SK-N-SH (cell line): ENCODE results near the gene HLA-DQA1. TPM values are rescaled to one million over a fixed set of nuclear protein-coding genes. Genes with fewer than 3 reads are reported as not detected.

Experiments
- CTCF ChIA-PET: fragments of 300-600, 350-600 bp; formaldehyde crosslinking; extraction: SDS; loops from one replicate; lab custom pipeline; 2021; lab: Yijun Ruan, JAX
- POLR2A ChIA-PET: fragments of 350-600 bp; sonication (Branson Sonifier 250); formaldehyde crosslinking; extraction: SDS; loops from one replicate; lab custom pipeline; 2020; ENCODE audit warnings: antibody characterized with exemption, inconsistent platforms; lab: Yijun Ruan, JAX
- DNase-seq: peaks from one replicate; pipeline ENCODE4 v3.0.0; 2012
- H2AFZ ChIP-seq: fragments of 200-600 bp; sonication (generic); 2 replicates; pipeline ENCODE4 v1.8.1; 2016; ENCODE audit warnings: antibody characterized with exemption, mild to moderate bottlenecking, low read depth
- H3F3A ChIP-seq: fragments of 200-600 bp; sonication (generic); replicated peaks from 2 replicates; pipeline ENCODE3; 2016; ENCODE audit warnings: antibody characterized with exemption, mild to moderate bottlenecking; ENCODE audit not compliant: insufficient read depth
- H3K27ac ChIP-seq, 2 experiments: fragments of 200-500 bp in 1 of 2; fragments of 200-600 bp in 1 of 2; sonication (Bioruptor generic) in 1 of 2; sonication (generic), shearing (Covaris generic) in 1 of 2; 2 replicates each; pipeline versions ENCODE4 v1.5.1 to v1.6.1; 2014 to 2016; ENCODE audit warnings: low read depth in 2 of 2, inconsistent platforms in 1 of 2, low read length in 1 of 2, mild to moderate bottlenecking in 1 of 2, mixed read lengths in 1 of 2
- H3K27me3 ChIP-seq: fragments of 200-600 bp; sonication (generic), shearing (Covaris generic); 2 replicates; pipeline ENCODE4 v1.6.1; 2016; ENCODE audit warnings: mixed run types; ENCODE audit not compliant: insufficient read depth
- H3K36me3 ChIP-seq, 2 experiments: fragments of 200-500 bp in 1 of 2; fragments of 200-600 bp in 1 of 2; sonication (Bioruptor generic) in 1 of 2; sonication (generic) in 1 of 2; replicated peaks in 1 of 2; 2 replicates each; pipeline versions ENCODE3 to v1.5.1; 2014 to 2016; ENCODE audit warnings: low read length in 1 of 2, mild to moderate bottlenecking in 1 of 2; ENCODE audit not compliant: insufficient read depth in 2 of 2, control insufficient read depth in 1 of 2
- H3K4me1 ChIP-seq, 2 experiments: fragments of 200-500 bp in 1 of 2; fragments of 200-600 bp in 1 of 2; sonication (Bioruptor generic) in 1 of 2; sonication (generic), shearing (Covaris generic) in 1 of 2; 2 replicates each; pipeline versions ENCODE4 v1.5.1 to v1.6.1; 2014 to 2016; ENCODE audit warnings: low read depth in 1 of 2, low read length in 1 of 2, mixed run types in 1 of 2; ENCODE audit not compliant: insufficient read depth in 2 of 2, control insufficient read depth in 1 of 2
- H3K4me2 ChIP-seq: fragments of 200-600 bp; sonication (generic), shearing (Covaris generic); 2 replicates; pipeline ENCODE4 v1.6.1; 2017; ENCODE audit warnings: mixed run types
- H3K4me3 ChIP-seq, 2 experiments: fragments of 200-500 bp in 1 of 2; fragments of 200-600 bp in 1 of 2; sonication (Bioruptor generic) in 1 of 2; sonication (generic), shearing (Covaris generic) in 1 of 2; 2 replicates each; pipeline versions ENCODE4 v1.5.1 to v1.8.1; 2014 to 2016; ENCODE audit warnings: low read depth in 2 of 2, inconsistent platforms in 1 of 2, low read length in 1 of 2, mild to moderate bottlenecking in 1 of 2, mixed read lengths in 1 of 2, moderate library complexity in 1 of 2
- H3K79me2 ChIP-seq: fragments of 200-600 bp; sonication (generic); 2 replicates; pipeline ENCODE4 v1.8.1; 2017; ENCODE audit warnings: mild to moderate bottlenecking; ENCODE audit not compliant: insufficient read depth
- H3K9ac ChIP-seq: fragments of 200-600 bp; sonication (generic); 2 replicates; pipeline ENCODE4 v1.6.1; 2017; ENCODE audit warnings: mixed run types
- H3K9me2 ChIP-seq: fragments of 200-600 bp; sonication (generic); 2 replicates; pipeline ENCODE4 v1.6.1; 2017; ENCODE audit warnings: mixed run types
- H3K9me3 ChIP-seq: fragments of 200-600 bp; sonication (generic); 2 replicates; pipeline ENCODE4 v1.6.1; 2017; ENCODE audit warnings: mixed run types, mild to moderate bottlenecking, moderate library complexity
- H4K20me1 ChIP-seq: fragments of 200-600 bp; sonication (generic); 2 replicates; pipeline ENCODE4 v1.6.1; 2017; ENCODE audit warnings: mild to moderate bottlenecking, mixed run types; ENCODE audit not compliant: insufficient read depth
- EP300 ChIP-seq, 2 experiments: IDR thresholded peaks; 2 replicates each; pipeline versions ENCODE4 v1.4.0 to v1.6.1; 2012; ENCODE audit warnings: borderline replicate concordance in 1 of 2, low read depth in 1 of 2, low read length in 1 of 2
- JUND ChIP-seq: IDR thresholded peaks from 2 replicates; pipeline ENCODE4 v1.4.0; 2012
- MEF2A ChIP-seq: IDR thresholded peaks from 2 replicates; pipeline ENCODE4 v1.4.0; 2012; ENCODE audit warnings: low read depth, borderline replicate concordance
- MXI1 ChIP-seq: IDR thresholded peaks from 2 replicates; pipeline ENCODE4 v1.6.1; 2012; ENCODE audit warnings: mild to moderate bottlenecking, low read depth, low read length, improper control_type of control experiment
- NFIC ChIP-seq: IDR thresholded peaks from 2 replicates; pipeline ENCODE4 v1.4.0; 2012; ENCODE audit warnings: borderline replicate concordance
- RFX5 ChIP-seq: IDR thresholded peaks from 2 replicates; pipeline ENCODE4 v1.6.1; 2012; ENCODE audit warnings: mild to moderate bottlenecking, improper control_type of control experiment, low read length
- TCF12 ChIP-seq: IDR thresholded peaks from 2 replicates; pipeline ENCODE4 v1.4.0; 2012
- WGBS: methylation state at CpG from one replicate; pipeline ENCODE4 v1.1.6; 2017; ENCODE audit warnings: low lambda C conversion rate; 5-methylcytosine and 5-hydroxymethylcytosine counted together
- polyA plus RNA-seq, 3 experiments: library from polyadenylated mRNA; depleted of rRNA; stranded (reverse); fragments of >200 nt; gene quantifications; 2 replicates each; pipeline ENCODE4 v1.2.3, GENCODE V29; 2012
- TF ChIP-seq, protein P1 (sequence below): fragments of 200-600 bp; sonication (generic); IDR thresholded peaks from 2 replicates; pipeline ENCODE4 v1.6.1; 2017; ENCODE audit warnings: antibody characterized with exemption, mild to moderate bottlenecking, moderate library complexity

Gene HLA-DQA1
- polyA plus RNA-seq, 1 of the 3 experiments (the other 2 are of a cell fraction): not detected

DNA sequence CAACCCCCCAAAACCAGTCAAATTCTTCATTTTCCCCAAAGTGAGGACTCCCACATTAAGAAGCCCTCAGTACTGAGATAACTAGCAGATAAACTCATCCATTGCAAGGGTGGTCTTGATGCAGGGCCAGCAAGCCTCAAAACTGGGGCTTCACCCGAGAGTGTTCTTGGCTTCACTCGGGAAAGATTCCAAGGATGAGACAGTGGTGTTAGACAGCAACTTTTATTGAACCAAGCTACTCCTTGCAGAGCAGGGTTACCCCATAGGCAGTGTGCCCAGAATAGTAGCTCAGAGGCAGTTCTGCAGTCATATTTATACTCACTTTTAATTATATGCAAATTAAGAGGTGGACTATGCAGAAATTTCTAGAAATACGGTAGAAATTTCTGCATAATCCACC is 15.8 kb upstream of the HLA-DQA1 start:
- H3K4me1 ChIP-seq: no peaks in the 10 kb centered on the region
- WGBS: 0% methylated on average over 3 of the region's 3 CpGs
- H3K27ac ChIP-seq: no peak overlapping the region
- no peaks in the 10 kb centered on the region for H3K36me3 ChIP-seq
- H3K79me2 ChIP-seq: no peaks in the 10 kb centered on the region
- no peak overlapping the region for H3K9ac ChIP-seq
- no peaks in the 10 kb centered on the region for H4K20me1 ChIP-seq
- CTCF ChIA-PET: interaction anchor here (0.6 to 1.1 kb wide), 2 partner anchors 79 to 189 kb away, joined by 3 to 4 read pairs; no protein-coding TSS in a partner anchor
- H3K4me3 ChIP-seq: no peak overlapping the region
- H3K9me3 ChIP-seq: no peaks in the 10 kb centered on the region
- no peak overlapping the region for H3K4me2 ChIP-seq
- DNase-seq: no peak
- TF ChIP-seq MXI1: no peak
- TF ChIP-seq TCF12: no peak
- TF ChIP-seq, all 33 proteins: peak for 0
- Histone ChIP-seq H3K27me3 (no peaks in the 10 kb centered on the region), H3F3A (no peaks in the 10 kb centered on the region), H3K9me2 (no peaks in the 10 kb centered on the region), H2AFZ (no peak overlapping the region)
- POLR2A ChIA-PET: no interaction called here

DNA sequence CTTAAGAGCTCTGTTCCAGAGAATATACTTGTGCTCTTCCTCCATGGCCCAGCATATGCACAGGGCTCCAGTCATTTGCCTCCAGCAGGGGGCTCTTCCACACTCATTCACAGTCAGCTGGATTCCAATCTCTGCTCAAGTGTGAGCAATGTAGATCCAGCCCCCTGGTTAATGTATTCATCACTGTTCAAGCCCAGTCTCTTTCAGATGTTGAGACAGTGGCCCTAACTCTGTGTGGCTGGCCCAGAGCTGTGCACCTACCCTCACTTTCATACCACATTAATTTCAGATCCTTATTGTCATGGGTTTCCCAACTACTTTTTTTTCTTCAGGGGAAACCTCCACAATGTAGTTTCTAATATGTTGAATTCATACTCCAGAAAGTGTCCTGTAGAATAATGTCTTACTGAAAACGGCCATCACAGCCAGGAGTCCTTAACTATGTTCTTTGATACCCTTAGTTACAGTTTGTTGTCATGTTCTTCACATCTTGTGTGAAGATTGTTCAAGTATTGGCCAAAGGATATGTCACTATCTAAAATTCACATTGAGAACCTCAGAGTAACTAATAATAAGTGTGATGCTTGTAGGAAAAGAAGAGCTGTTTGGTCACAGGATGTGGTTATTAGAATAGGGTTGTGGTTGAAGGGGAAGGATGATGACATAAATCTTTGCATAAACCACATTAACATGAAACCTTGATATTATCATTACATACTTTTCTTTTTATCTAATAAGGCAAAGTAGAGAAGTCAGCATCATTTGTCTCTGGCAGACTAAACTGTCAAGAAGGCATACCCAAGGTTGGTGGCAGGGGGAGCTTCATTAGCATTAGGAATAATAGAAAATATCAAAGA is 14.4 kb upstream of the HLA-DQA1 start:
- Histone ChIP-seq H4K20me1 (no peaks in the 10 kb centered on the region), H3K27me3 (no peaks in the 10 kb centered on the region), H3K4me1 (no peaks in the 10 kb centered on the region), H3K79me2 (no peaks in the 10 kb centered on the region), H3K36me3 (no peaks in the 10 kb centered on the region), H3K9me2 (no peaks in the 10 kb centered on the region), H3F3A (no peaks in the 10 kb centered on the region), H3K9ac (no peak overlapping the region), H3K27ac (no peak overlapping the region), H3K4me2 (no peak overlapping the region), H2AFZ (no peak overlapping the region), H3K4me3 (no peak overlapping the region), H3K9me3 (no peaks in the 10 kb centered on the region)
- ChIA-PET CTCF (interaction anchor here (0.7 to 1.0 kb wide), 2 partner anchors 78 to 245 kb away, joined by 5 to 7 read pairs; no protein-coding TSS in a partner anchor), POLR2A (no interaction called here)
- TF ChIP-seq, protein P1, sequence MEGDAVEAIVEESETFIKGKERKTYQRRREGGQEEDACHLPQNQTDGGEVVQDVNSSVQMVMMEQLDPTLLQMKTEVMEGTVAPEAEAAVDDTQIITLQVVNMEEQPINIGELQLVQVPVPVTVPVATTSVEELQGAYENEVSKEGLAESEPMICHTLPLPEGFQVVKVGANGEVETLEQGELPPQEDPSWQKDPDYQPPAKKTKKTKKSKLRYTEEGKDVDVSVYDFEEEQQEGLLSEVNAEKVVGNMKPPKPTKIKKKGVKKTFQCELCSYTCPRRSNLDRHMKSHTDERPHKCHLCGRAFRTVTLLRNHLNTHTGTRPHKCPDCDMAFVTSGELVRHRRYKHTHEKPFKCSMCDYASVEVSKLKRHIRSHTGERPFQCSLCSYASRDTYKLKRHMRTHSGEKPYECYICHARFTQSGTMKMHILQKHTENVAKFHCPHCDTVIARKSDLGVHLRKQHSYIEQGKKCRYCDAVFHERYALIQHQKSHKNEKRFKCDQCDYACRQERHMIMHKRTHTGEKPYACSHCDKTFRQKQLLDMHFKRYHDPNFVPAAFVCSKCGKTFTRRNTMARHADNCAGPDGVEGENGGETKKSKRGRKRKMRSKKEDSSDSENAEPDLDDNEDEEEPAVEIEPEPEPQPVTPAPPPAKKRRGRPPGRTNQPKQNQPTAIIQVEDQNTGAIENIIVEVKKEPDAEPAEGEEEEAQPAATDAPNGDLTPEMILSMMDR: 0 out of 2 replicates have a peak, but pooled peaks have one; percentile 14
- TF ChIP-seq JUND: no peak
- 5% methylated on average over 1 of the region's 1 CpG for WGBS
- peak; percentile 2 for DNase-seq

DNA sequence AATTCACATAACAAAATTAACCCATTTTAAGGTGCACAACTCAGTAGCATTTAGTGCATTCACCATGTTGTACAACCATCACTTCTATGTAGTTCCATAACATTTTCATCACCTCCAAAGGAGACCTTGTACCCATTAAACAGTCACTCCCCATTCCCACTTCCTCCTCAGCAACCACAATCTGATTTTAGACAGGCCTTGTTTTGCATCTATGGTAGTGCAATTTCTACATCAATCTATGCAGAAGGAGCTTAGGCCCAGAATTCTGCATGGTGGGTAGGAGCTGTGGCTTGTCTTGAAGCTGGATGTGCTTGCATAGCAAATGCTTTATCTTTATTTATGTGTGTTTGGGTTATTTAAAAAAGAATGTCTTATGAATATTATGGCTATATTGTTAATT is 13.5 kb upstream of the HLA-DQA1 start:
- no peak overlapping the region for H3K9ac ChIP-seq
- no peak overlapping the region for H3K27ac ChIP-seq
- H3K4me3 ChIP-seq: no peak overlapping the region
- H3K9me3 ChIP-seq: no peaks in the 10 kb centered on the region
- ChIA-PET CTCF (no interaction called here), POLR2A (no interaction called here)
- H2AFZ ChIP-seq: no peak overlapping the region
- TF ChIP-seq MEF2A: no peak
- no peak for TF ChIP-seq EP300 (IDR thresholded peaks at IDR 0.05; ENCODE audit: borderline replicate concordance in 1 of 2, low read depth in 1 of 2, low read length in 1 of 2)
- TF ChIP-seq JUND: no peak
- TF ChIP-seq RFX5: no peak
- no peak for TF ChIP-seq NFIC
- H3K4me2 ChIP-seq: no peak overlapping the region
- H3K27me3 ChIP-seq: no peaks in the 10 kb centered on the region
- H3K36me3 ChIP-seq: no peaks in the 10 kb centered on the region
- H4K20me1 ChIP-seq: no peaks in the 10 kb centered on the region
- no peaks in the 10 kb centered on the region for H3K9me2 ChIP-seq
- H3K79me2 ChIP-seq: no peaks in the 10 kb centered on the region
- no peaks in the 10 kb centered on the region for H3F3A ChIP-seq
- DNase-seq: no peak
- no peaks in the 10 kb centered on the region for H3K4me1 ChIP-seq
